NB4 (cell line): Measurements from ENCODE around the gene CDYL.

Source experiments
- POLR2A ChIP-seq: IDR thresholded peaks from 2 replicates; pipeline ENCODE4 v1.6.1; 2011; ENCODE audit warnings: mild to moderate bottlenecking; ENCODE audit not compliant: insufficient read length; ENCODE audit errors: extremely low read depth
- TF ChIP-seq, protein P1 (sequence below): IDR thresholded peaks from one replicate; pipeline ENCODE4 v1.5.1; 2012; ENCODE audit warnings: low read depth, low read length

DNA sequence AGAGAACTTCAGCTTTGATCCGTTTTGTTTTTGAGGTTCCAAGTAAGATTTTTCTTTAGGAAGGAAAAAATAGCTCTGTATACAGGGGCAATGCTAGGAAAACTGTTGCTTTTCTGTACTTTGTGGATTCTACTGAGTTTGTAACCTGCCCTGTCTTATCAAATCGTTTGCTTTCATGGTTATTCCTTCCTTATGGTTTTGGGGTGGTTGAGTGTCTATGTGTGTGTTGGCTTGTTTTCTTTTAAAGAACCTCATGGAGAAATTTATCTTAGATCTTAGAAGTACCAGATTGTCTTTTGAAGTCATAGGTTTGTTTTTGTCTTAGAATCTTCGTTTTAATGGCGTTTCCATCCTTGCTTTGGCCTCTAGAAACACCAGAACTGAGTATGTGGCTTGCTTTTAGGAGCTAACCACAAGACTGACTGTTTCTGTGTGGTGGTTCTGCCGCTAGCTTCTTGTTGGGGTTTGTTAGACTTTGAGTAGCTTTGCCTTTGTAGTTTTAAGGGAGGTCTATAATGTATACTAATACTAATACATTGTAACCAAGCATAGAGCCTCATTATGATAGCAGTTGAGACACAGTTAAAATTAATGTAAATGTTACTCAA lies 140.9 kb downstream of the CDYL start:
- TF ChIP-seq, protein P1, sequence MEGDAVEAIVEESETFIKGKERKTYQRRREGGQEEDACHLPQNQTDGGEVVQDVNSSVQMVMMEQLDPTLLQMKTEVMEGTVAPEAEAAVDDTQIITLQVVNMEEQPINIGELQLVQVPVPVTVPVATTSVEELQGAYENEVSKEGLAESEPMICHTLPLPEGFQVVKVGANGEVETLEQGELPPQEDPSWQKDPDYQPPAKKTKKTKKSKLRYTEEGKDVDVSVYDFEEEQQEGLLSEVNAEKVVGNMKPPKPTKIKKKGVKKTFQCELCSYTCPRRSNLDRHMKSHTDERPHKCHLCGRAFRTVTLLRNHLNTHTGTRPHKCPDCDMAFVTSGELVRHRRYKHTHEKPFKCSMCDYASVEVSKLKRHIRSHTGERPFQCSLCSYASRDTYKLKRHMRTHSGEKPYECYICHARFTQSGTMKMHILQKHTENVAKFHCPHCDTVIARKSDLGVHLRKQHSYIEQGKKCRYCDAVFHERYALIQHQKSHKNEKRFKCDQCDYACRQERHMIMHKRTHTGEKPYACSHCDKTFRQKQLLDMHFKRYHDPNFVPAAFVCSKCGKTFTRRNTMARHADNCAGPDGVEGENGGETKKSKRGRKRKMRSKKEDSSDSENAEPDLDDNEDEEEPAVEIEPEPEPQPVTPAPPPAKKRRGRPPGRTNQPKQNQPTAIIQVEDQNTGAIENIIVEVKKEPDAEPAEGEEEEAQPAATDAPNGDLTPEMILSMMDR, result no peak
- no peak for TF ChIP-seq POLR2A
